EH (cell line): ENCODE measurements around the gene P3R3URF.

ENCODE experiments used
- DNase-seq: peaks from one replicate; pipeline ENCODE4 v3.0.0-alpha.2; 2015; ENCODE audit warnings: low read depth

The P3R3URF gene

GRCh38 chr1:46172321-46172720 is 4.0 kb downstream of the P3R3URF start:
- DNase-seq: no peak

- DNase-seq: no peak
Measured at GRCh38 chr1:46171871-46172270, 4.4 kb downstream of the P3R3URF start.

- no peak for DNase-seq
Measured at GRCh38 chr1:46171351-46171750, 4.9 kb downstream of the P3R3URF start.

- no peak for DNase-seq
Measured at GRCh38 chr1:46169811-46170454, 6.4 kb downstream of the P3R3URF start.

GRCh38 chr1:46168477-46168876 is 7.8 kb downstream of the P3R3URF start:
- DNase-seq: no peak

GRCh38 chr1:46166521-46167462 is 9.5 kb downstream of the P3R3URF start:
- no peak for DNase-seq

GRCh38 chr1:46160212-46160611 is 16.1 kb downstream of the P3R3URF start:
- no peak for DNase-seq

- no peak for DNase-seq
Measured at GRCh38 chr1:46159516-46159915, 16.8 kb downstream of the P3R3URF start.

GRCh38 chr1:46158312-46159281 is 17.7 kb downstream of the P3R3URF start:
- no peak for DNase-seq

- DNase-seq: no peak
Measured at GRCh38 chr1:46157916-46158311, 18.4 kb downstream of the P3R3URF start.

GRCh38 chr1:46153732-46154131 is 22.6 kb downstream of the P3R3URF start:
- peak; percentile 26 for DNase-seq

- DNase-seq: no peak
Measured at GRCh38 chr1:46153228-46153627, 23.1 kb downstream of the P3R3URF start.

- peak; percentile 81 for DNase-seq
Measured at GRCh38 chr1:46152016-46152415, 24.3 kb downstream of the P3R3URF start.

- no peak for DNase-seq
Measured at GRCh38 chr1:46150085-46150484, 26.2 kb downstream of the P3R3URF start.

GRCh38 chr1:46148318-46148717 is 28.0 kb downstream of the P3R3URF start:
- peak; percentile 12 for DNase-seq

- DNase-seq: peak; percentile 65
Measured at GRCh38 chr1:46137916-46138315, 38.4 kb downstream of the P3R3URF start.

GRCh38 chr1:46136711-46137110 is 39.6 kb downstream of the P3R3URF start:
- no peak for DNase-seq

- DNase-seq: peak; percentile 39
Measured at GRCh38 chr1:46134660-46135331, 41.5 kb downstream of the P3R3URF start.

GRCh38 chr1:46133781-46134350 is 42.4 kb downstream of the P3R3URF start:
- DNase-seq: no peak

GRCh38 chr1:46133181-46133658 is 43.1 kb downstream of the P3R3URF start:
- no peak for DNase-seq
